Chondrocyte (in vitro differentiated cells): ENCODE data around the gene LPAR6. TPM values are rescaled to one million over a fixed set of nuclear protein-coding genes. Genes with fewer than 3 reads are reported as not detected.

ENCODE experiments used
- DNase-seq: peaks from one replicate; pipeline ENCODE4 v3.0.0; 2021; ENCODE audit warnings: mixed read lengths, low spot score
- H3K27ac Mint-ChIP-seq: one replicate; pipeline ENCODE4 v1.8.0; 2021; ENCODE audit warnings: mild to moderate bottlenecking, moderate library complexity, mixed read lengths; ENCODE audit not compliant: unreplicated experiment
- H3K27me3 Mint-ChIP-seq: 2 replicates; pipeline ENCODE4 v1.8.0; 2021; ENCODE audit warnings: low read depth, mixed read lengths
- H3K36me3 Mint-ChIP-seq: 2 replicates; pipeline ENCODE4 v1.8.0; 2021; ENCODE audit warnings: low read depth, mixed read lengths
- H3K4me1 Mint-ChIP-seq: 2 replicates; pipeline ENCODE4 v1.8.0; 2021; ENCODE audit warnings: low read depth, mild to moderate bottlenecking, mixed read lengths
- H3K4me3 Mint-ChIP-seq: one replicate; pipeline ENCODE4 v1.8.0; 2021; ENCODE audit warnings: mild to moderate bottlenecking, moderate library complexity, mixed read lengths; ENCODE audit not compliant: unreplicated experiment
- H3K9me3 Mint-ChIP-seq: 2 replicates; pipeline ENCODE4 v1.8.0; 2021; ENCODE audit warnings: low read depth, mixed read lengths
- CTCF ChIP-seq: fragments of 200-600 bp; sonication (generic); IDR thresholded peaks from 2 replicates; pipeline ENCODE4 v1.5.0; 2021; ENCODE audit warnings: antibody characterized with exemption, mild to moderate bottlenecking, moderate library complexity
- total RNA-seq: library from RNA; stranded (reverse); gene quantifications from 3 replicates; pipeline ENCODE4 v1.2.1, GENCODE V29; 2021

Gene LPAR6
- total RNA-seq, 1 donor from 2014 or later = 4.1 TPM

- Mint-ChIP-seq H3K27me3 (no peaks in the 10 kb centered on the region), H3K27ac (no peak overlapping the region), H3K9me3 (peaks cover 16% of the 10 kb centered on the region), H3K4me1 (peaks cover 27% of the 10 kb centered on the region), H3K36me3 (peaks cover 28% of the 10 kb centered on the region), H3K4me3 (no peak overlapping the region)
- TF ChIP-seq CTCF = no peak
- no peak for DNase-seq
Measured at GRCh38 chr13:48414501-48414900, 1.6 kb upstream of the LPAR6 start.

GRCh38 chr13:48411841-48412531, 927 bp downstream of the LPAR6 start:
- DNase-seq = no peak
- Mint-ChIP-seq H3K27ac (peak overlapping the region; percentile 95), H3K4me1 (peaks cover 34% of the 10 kb centered on the region), H3K27me3 (no peaks in the 10 kb centered on the region), H3K36me3 (peaks cover 13% of the 10 kb centered on the region), H3K4me3 (peak overlapping the region; percentile 79), H3K9me3 (no peaks in the 10 kb centered on the region)
- TF ChIP-seq CTCF = no peak

GRCh38 chr13:48411147-48411794, 1.6 kb downstream of the LPAR6 start:
- TF ChIP-seq CTCF = no peak
- H3K9me3 Mint-ChIP-seq = no peaks in the 10 kb centered on the region
- H3K4me3 Mint-ChIP-seq = peak overlapping the region; percentile 79
- H3K36me3 Mint-ChIP-seq = peaks cover 11% of the 10 kb centered on the region
- no peaks in the 10 kb centered on the region for H3K27me3 Mint-ChIP-seq
- peaks cover 34% of the 10 kb centered on the region for H3K4me1 Mint-ChIP-seq
- H3K27ac Mint-ChIP-seq = peak overlapping the region; percentile 95
- no peak for DNase-seq

GRCh38 chr13:48410199-48410598, 2.7 kb downstream of the LPAR6 start:
- no peak for TF ChIP-seq CTCF
- no peak for DNase-seq
- H3K36me3 Mint-ChIP-seq = peaks cover 7% of the 10 kb centered on the region
- H3K4me1 Mint-ChIP-seq = peaks cover 40% of the 10 kb centered on the region
- no peaks in the 10 kb centered on the region for H3K9me3 Mint-ChIP-seq
- peak overlapping the region; percentile 61 for H3K4me3 Mint-ChIP-seq
- peak overlapping the region; percentile 75 for H3K27ac Mint-ChIP-seq
- H3K27me3 Mint-ChIP-seq = no peaks in the 10 kb centered on the region

- no peak overlapping the region for H3K4me3 Mint-ChIP-seq
- no peaks in the 10 kb centered on the region for H3K27me3 Mint-ChIP-seq
- peaks cover 57% of the 10 kb centered on the region for H3K4me1 Mint-ChIP-seq
- no peaks in the 10 kb centered on the region for H3K9me3 Mint-ChIP-seq
- peak overlapping the region; percentile 50 for H3K27ac Mint-ChIP-seq
- H3K36me3 Mint-ChIP-seq = peaks cover 10% of the 10 kb centered on the region
- TF ChIP-seq CTCF = no peak
- no peak for DNase-seq
Measured at GRCh38 chr13:48405875-48406274, 7.0 kb downstream of the LPAR6 start.
